Measurements from ENCODE around the gene LTV1. TPM values are rescaled to one million over a fixed set of nuclear protein-coding genes. Genes with fewer than 3 reads are reported as not detected.

The LTV1 gene
- total RNA-seq, 2 donors from 2014 or later = 26.3 to 30.8 TPM

- no peak overlapping the region for H3K9ac ChIP-seq (ENCODE audit: extremely low read depth, low read length, poor library complexity, severe bottlenecking)
- no peak overlapping the region for H3K4me3 ChIP-seq (ENCODE audit: low read length)
- 90 to 97% methylated on average over 7 of the region's 8 CpGs for WGBS, 2 experiments (ENCODE audit: insufficient coverage in 1 of 2, insufficient read length in 1 of 2)
- no peak for DNase-seq
- Mint-ChIP-seq H3K4me3 (no peak overlapping the region), H3K4me1 (peaks cover 1% of the 10 kb centered on the region), H3K27ac (peak overlapping the region; percentile 5), H3K27me3 (ENCODE audit: insufficient read depth) (no peaks in the 10 kb centered on the region), H3K9me3 (peaks cover 30% of the 10 kb centered on the region), H3K36me3 (ENCODE audit: low read depth) (peaks cover 84% of the 10 kb centered on the region)
- H3K36me3 ChIP-seq (ENCODE audit: control insufficient read depth, insufficient read depth, low read length) = peaks cover 85% of the 10 kb centered on the region
- no peak overlapping the region for H3K27ac ChIP-seq (ENCODE audit: low read depth, low read length)
- H3K4me1 ChIP-seq (ENCODE audit: control insufficient read depth, insufficient read depth, low read length) = no peaks in the 10 kb centered on the region
- TF ChIP-seq, protein P1, sequence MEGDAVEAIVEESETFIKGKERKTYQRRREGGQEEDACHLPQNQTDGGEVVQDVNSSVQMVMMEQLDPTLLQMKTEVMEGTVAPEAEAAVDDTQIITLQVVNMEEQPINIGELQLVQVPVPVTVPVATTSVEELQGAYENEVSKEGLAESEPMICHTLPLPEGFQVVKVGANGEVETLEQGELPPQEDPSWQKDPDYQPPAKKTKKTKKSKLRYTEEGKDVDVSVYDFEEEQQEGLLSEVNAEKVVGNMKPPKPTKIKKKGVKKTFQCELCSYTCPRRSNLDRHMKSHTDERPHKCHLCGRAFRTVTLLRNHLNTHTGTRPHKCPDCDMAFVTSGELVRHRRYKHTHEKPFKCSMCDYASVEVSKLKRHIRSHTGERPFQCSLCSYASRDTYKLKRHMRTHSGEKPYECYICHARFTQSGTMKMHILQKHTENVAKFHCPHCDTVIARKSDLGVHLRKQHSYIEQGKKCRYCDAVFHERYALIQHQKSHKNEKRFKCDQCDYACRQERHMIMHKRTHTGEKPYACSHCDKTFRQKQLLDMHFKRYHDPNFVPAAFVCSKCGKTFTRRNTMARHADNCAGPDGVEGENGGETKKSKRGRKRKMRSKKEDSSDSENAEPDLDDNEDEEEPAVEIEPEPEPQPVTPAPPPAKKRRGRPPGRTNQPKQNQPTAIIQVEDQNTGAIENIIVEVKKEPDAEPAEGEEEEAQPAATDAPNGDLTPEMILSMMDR (conservative IDR thresholded peaks at IDR 0.05) = no peak
- H3K27me3 ChIP-seq (ENCODE audit: control insufficient read depth, insufficient read depth, low read length, poor library complexity, severe bottlenecking) = no peaks in the 10 kb centered on the region
- peaks cover 12% of the 10 kb centered on the region for H3K9me3 ChIP-seq (ENCODE audit: control insufficient read depth, low read length)
Measured at GRCh38 chr6:143802833-143803565, 40.1 kb upstream of the LTV1 start.

DNA sequence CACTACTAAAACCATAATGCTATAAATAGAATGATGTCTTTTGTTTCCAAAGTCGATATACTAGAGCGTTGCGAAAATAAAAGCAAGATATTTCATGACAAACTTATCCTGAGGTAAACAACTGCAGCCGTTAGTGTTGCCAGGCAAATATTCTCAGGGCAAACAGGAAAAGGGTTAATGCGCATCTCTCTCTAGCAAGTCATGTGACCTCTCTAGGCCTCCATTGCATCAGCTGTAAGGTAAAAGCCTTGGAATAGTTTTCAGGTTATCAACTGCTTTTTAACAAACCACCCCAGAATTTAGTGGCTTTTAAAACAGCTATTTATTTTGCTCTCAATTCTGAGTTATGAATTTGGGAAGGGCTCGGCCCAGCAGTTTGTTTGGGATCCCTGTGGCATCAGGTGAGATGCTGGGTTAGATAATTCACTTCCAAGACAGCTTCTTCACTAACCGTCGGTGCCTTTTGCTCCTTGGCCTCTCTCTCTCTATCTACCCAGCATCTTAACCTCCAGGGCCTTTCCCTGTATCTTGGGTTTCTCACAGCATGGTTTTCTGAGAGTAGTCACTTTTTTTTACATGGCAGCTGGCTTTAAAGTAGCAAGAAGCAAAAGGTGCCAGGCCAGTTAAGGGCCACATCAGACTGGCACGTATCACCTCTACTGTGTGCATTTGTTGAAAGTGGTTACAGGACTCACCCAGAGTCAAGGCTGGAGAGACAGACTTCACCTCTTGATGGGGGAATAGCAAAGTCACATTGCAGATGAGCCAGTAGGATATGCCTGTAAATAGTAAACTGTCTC, 39.2 kb upstream of the LTV1 start:
- Histone ChIP-seq H3K4me1 (ENCODE audit: control insufficient read depth, insufficient read depth, low read length) (no peaks in the 10 kb centered on the region), H3K36me3 (ENCODE audit: control insufficient read depth, insufficient read depth, low read length) (peaks cover 89% of the 10 kb centered on the region), H3K9ac (ENCODE audit: extremely low read depth, low read length, poor library complexity, severe bottlenecking) (no peak overlapping the region), H3K4me3 (ENCODE audit: low read length) (no peak overlapping the region), H3K9me3 (ENCODE audit: control insufficient read depth, low read length) (peaks cover 5% of the 10 kb centered on the region), H3K27ac (ENCODE audit: low read depth, low read length) (no peak overlapping the region), H3K27me3 (ENCODE audit: control insufficient read depth, insufficient read depth, low read length, poor library complexity, severe bottlenecking) (no peaks in the 10 kb centered on the region)
- DNase-seq = peak; percentile 54
- Mint-ChIP-seq H3K27me3 (ENCODE audit: insufficient read depth) (no peaks in the 10 kb centered on the region), H3K4me1 (peaks cover 1% of the 10 kb centered on the region), H3K36me3 (ENCODE audit: low read depth) (peaks cover 81% of the 10 kb centered on the region), H3K27ac (peak overlapping the region; percentile 79), H3K9me3 (peaks cover 21% of the 10 kb centered on the region), H3K4me3 (no peak overlapping the region)
- TF ChIP-seq, protein P1 (conservative IDR thresholded peaks at IDR 0.05) = no peak
- WGBS, 2 experiments (ENCODE audit: insufficient coverage in 1 of 2, insufficient read length in 1 of 2) = 93 to 95% methylated on average over 8 to 9 of the region's 9 CpGs

GRCh38 chr6:143804835-143805239, 38.3 kb upstream of the LTV1 start:
- Histone ChIP-seq H3K27ac (ENCODE audit: low read depth, low read length) (no peak overlapping the region), H3K4me3 (ENCODE audit: low read length) (no peak overlapping the region), H3K9me3 (ENCODE audit: control insufficient read depth, low read length) (peaks cover under 1% of the 10 kb centered on the region), H3K9ac (ENCODE audit: extremely low read depth, low read length, poor library complexity, severe bottlenecking) (no peak overlapping the region), H3K4me1 (ENCODE audit: control insufficient read depth, insufficient read depth, low read length) (no peaks in the 10 kb centered on the region), H3K36me3 (ENCODE audit: control insufficient read depth, insufficient read depth, low read length) (peaks cover 91% of the 10 kb centered on the region), H3K27me3 (ENCODE audit: control insufficient read depth, insufficient read depth, low read length, poor library complexity, severe bottlenecking) (no peaks in the 10 kb centered on the region)
- Mint-ChIP-seq H3K9me3 (peaks cover 12% of the 10 kb centered on the region), H3K4me3 (no peak overlapping the region), H3K36me3 (ENCODE audit: low read depth) (peaks cover 75% of the 10 kb centered on the region), H3K27ac (no peak overlapping the region), H3K4me1 (peaks cover 1% of the 10 kb centered on the region), H3K27me3 (ENCODE audit: insufficient read depth) (no peaks in the 10 kb centered on the region)
- DNase-seq = no peak
- WGBS, 2 experiments (ENCODE audit: insufficient coverage in 1 of 2, insufficient read length in 1 of 2) = 67 to 71% methylated on average over 3 to 4 of the region's 4 CpGs
- TF ChIP-seq, protein P1 (conservative IDR thresholded peaks at IDR 0.05) = no peak
